Hematopoietic multipotent progenitor cell treated with erythropoietin and hydrocortisone succinate and interleukin-3 and kit ligand, for 8 days (in vitro differentiated cells): ENCODE measurements around the gene MAP3K5.

Experiments used
- DNase-seq: peaks from one replicate; pipeline ENCODE4 v3.0.0-alpha.2; 2015

Gene MAP3K5

DNA sequence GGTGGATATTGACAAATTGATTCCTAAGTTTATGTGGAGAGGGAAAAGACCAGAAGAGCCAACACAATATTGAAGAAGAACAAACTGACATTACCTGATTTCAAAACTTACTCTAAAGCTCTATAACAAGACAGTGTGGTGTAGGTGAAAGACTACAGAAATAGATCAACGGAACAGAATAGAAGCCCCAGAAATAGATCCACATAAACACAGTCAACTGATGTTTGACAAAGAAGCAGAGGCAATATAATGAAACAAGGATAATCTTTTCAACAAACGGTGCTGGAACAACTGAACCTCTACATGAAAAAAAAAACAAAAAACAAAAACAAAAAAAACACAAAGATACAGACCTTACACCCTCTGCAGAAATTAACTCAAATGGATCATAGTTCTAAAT lies 50.2 kb downstream of the MAP3K5 start:
- DNase-seq: no peak

DNA sequence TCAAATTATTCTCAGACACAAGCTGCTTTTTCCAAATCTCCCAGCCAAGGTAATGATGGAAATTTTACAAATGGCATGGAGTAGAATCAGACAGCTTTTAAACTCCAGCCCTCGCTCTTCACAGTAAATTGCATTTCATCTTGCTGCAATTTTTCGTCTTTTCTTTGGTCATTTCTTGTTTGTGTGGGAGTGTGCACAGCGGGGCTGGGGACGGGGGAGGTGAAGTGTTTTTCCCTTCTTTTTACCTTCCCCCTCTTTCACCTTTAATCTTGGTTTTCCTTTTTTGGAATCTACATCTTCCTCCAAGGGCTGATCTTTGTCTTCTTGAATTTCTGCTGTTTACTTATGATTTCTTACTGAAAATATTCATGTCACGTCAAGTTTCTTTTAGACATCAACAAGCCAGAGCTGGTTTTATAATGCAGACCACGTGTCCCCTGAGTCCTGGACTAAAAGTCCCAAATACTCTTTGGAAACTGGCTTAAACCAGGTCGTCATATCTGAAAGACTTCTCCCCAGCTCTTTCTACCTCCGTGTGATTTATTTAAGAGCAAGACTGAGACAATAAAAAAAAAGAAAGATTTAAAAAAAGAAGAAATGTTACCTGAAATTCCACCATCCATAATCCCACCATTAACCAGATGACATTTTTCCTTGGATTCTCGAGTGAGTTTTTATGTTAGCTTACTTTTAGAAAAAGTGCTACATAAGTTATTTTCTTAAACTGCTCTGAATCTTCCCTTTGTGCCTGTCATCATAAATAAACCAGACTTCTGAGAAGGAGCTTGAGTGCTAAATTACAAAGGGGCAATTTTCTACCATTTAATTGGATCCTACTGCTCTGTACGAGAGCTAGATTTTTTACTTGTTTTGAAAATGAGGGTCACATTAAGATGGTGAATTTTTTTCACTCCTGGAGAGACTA lies 52.0 kb downstream of the MAP3K5 start:
- DNase-seq: no peak

DNA sequence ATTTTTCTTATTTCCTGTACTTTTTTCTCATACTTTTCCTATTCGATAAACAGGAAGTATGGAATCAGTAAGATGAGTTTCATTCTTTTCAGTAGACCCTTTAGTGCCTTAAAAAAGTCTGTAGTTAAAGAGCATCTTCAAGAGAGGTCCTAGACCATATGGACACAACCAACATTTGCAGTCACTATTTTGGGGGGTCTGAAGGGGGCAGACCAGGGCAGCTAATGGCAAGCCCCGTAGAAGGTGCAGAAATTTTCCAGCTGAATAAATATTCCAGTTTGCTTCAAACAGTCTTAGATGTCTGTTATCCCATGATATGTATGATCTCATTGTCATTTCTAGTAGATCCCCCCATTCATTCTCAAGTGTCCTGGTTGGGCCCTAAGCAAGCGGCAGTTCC lies 52.8 kb downstream of the MAP3K5 start:
- DNase-seq: no peak

DNA sequence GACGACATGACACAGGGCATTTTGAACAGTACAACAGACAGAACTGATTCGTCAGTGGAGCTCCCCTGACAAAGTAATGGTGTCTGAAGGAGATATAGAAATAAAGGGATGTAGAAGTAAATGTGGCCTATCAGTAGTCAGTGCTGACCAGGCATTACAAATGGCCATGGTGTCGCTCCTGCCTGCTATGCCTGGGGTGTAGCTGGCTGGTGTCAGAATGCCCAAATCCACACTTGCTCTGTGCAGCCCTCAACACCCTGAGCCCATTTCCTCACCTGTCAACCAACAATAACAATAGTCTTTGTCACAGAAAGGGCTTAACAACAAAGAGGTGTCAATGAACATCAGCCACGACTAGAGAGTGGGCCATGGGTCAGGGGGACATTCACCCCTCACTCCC lies 53.2 kb downstream of the MAP3K5 start:
- DNase-seq: no peak

DNA sequence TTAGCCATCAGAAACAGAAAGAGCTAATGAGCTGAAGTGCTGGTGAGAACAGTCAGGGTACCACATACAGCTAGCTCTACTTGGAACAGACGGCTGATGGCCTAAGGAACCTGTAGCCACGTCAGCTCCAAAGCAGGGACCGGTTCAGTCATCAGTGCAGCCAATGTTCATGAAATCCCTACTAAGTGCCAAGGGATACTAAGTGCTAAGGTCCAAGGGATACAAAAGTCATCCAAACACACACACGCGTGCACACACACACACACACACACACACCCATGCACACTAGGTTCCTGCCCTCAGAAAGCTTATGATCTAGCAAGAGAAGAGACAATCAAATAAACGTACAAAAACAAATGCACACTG lies 53.6 kb downstream of the MAP3K5 start:
- no peak for DNase-seq

- peak; percentile 67 for DNase-seq
Observed at GRCh38 chr6:136737871-136738691, 54.2 kb downstream of the MAP3K5 start.

DNA sequence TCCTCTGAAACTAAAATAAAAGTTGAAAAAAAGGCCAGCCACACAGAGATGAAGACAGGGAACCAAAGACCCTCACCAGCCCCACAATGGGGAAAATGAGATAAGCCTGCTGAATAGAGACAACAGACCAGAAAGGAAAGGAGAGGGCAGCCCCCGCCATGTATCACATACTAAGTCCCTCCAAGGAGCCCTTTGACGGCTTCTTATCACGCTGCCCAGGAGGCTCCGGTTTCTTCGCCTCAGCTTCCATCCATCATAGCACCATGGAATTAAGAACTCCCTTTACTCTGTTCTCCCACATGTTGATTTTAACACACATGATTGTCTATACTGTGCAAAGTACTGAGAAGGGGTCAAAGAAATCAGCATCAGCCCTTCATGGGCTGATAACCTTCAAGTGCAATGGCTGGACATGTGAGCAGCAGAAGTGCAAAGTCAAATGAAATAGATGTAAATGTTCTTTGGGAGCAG lies 54.9 kb downstream of the MAP3K5 start:
- peak; percentile 79 for DNase-seq

DNA sequence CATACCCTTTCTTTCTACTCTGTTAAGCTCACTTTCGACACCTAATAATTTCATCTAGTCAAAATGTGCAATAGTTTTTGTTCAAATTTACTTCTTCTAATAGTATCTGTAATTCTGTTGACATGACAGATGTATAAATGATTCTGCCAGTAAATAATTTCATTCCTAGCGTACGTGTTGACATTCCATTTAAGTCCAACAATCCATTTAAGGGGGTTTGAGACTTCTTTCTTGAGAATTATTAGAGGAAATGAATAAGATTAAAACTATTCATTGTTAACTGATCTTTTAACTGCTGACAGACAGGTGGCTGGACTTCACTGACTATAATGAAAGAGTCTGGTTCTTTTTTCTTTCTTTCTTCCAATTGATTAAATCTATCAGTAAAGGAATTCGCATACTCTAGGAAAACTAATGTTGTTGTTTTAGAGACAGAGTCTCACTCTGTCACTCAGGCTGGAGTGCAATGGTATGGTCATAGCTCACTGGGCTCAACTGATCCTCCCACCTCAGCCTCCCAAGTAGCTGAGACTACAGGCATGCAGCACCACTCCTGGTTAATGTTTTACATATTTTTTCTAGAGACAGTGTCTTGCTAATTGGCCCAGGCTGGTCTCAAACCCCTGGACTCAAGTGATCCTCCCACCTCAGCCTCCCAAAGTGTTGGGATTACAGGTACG lies 55.9 kb downstream of the MAP3K5 start:
- DNase-seq: no peak

DNA sequence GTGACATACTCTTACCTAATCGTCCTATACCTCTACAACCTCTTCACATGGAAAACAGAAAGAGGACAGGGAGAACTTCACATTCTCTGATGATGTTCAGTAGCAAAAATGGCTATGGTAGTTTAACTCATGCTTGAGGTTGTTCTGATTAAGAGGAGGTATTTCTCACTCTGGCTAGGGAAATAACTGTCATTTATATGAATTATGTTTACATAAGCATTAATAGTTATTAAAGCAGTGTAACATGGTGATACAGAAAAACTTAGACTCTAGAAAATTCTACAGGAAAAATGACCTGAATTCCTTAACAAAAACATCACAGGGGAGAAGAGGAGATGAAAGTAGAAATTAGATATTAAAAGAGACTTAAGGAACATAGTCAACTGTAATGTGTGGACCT lies 57.3 kb downstream of the MAP3K5 start:
- DNase-seq: no peak

GRCh38 chr6:136732889-136733288 lies 59.4 kb downstream of the MAP3K5 start:
- DNase-seq: no peak

- DNase-seq: no peak
Observed at GRCh38 chr6:136729832-136730231, 62.4 kb downstream of the MAP3K5 start.

- no peak for DNase-seq
Observed at GRCh38 chr6:136728976-136729515, 63.2 kb downstream of the MAP3K5 start.

DNA sequence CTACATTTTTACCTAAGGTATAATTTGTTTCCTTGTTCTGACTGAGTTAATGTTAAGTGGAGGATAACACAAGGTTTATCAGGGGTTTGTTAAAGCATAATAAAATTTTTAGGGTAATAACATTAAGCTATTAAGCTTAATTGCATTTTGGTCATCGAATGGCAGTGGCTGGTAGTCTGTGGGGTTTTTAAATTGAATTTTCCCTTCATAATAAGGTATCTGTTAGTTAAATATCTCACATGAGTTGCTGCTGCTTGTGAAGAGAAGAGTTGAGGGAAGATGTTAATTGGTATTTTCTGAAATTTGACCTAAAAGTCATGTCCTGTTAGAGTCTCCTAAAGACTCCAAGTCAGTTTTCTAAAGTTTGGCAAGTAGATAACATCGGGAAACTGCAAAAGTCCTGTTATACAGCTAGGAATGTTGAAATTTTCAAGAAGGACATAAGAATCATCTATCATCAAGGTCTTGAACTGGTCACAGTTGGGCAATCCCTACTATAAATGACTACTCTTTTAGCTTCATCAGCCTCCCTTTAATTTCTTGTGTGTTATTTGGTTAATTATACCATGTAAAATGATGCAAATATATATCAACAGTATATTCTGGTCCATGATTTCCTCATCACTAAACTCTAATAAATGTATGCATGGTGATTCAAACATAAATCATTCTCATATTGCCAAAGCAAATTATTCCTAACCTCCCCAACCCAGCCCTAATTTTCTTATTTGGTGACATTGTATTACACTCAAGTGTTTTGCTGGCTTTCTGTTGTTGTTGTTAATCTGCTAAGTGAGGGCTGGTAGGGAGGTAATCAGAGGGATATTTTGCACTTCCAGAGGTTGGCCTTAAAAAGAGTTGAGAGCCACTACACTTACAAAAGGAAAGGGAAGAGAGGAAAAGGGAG lies 64.0 kb downstream of the MAP3K5 start:
- no peak for DNase-seq

GRCh38 chr6:136726837-136727557 lies 65.3 kb downstream of the MAP3K5 start:
- no peak for DNase-seq

GRCh38 chr6:136725124-136725523 lies 67.2 kb downstream of the MAP3K5 start:
- DNase-seq: no peak

DNA sequence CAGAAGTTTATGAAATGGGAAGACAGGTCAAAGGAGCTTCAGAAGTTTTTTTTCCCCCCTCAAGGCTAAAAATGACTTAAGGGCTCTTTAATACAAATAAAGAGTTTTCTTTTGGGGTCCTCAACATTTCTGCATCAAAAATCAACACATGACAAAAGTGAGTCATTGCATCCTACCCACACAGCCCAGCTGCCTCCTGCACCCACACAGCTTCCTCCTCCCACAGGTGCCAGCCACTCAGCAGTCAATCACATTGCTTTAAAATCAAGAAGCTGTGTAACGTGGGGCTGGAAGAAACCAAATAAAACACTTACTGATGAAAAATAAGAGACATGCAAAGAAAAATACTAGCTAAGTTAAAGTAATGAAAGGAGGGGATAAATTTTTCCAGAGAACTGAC lies 68.5 kb downstream of the MAP3K5 start:
- peak; percentile 36 for DNase-seq

DNA sequence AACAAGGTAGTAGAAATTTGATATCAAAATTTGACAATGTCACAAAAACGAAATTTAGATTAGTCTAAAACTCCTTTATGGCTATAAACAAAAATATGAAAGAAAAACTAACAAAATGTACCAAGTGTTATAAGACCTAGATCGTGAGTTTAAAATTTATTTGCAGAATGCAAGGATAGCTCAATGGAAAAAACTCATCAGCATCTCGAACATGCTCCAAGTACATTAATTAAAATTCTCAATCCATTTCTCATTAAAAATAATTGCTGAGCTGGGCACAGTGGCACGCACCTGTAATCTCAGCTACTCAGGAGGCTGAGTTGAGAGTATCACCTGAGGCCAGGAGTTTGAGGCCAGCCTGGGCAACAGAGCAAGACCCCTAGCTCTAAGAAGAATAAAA lies 70.8 kb downstream of the MAP3K5 start:
- DNase-seq: no peak

DNA sequence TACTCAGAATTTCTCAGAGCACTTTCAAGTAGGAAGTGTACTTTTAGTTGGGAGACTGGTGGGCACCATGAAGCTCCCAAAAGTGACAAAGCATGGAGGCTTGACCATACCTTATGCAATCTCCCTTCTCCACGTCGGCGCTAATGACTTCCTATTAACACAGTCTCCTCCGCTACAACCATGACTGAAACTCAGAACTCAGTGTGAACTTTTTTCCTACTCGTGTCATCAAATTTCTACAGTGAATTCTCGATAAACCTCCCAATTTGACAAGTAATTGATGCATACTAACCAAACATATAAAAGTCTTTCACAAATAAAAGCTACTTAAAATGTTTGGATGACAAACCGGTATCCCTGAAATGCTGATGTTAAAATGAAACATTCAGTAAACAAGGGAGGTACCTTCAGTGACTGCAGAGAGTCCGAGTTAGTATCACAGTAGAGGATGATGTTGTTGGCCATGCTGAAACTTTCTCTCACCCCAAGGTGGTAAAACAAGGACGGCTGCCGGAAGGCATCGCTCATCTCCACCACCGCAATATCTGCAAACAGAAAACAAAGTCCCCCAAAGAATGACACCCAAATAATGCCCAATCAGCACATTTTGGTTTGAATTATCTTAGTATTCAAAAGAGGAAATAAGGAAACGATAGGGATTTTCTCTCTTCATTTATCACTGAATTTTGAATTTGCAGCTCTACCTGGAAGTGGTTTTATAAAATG lies 72.1 kb downstream of the MAP3K5 start:
- no peak for DNase-seq

- DNase-seq: no peak
Observed at GRCh38 chr6:136719280-136720044, 72.8 kb downstream of the MAP3K5 start.

GRCh38 chr6:136718476-136718875 lies 73.8 kb downstream of the MAP3K5 start:
- peak; percentile 82 for DNase-seq
